Measurements from ENCODE around the gene ZNF524. TPM values are rescaled to one million over a fixed set of nuclear protein-coding genes. Genes with fewer than 3 reads are reported as not detected.

ZNF524 gene
- total and polyA plus RNA-seq, 9 of the 15 experiments (the other 6 are each of a cell fraction or from before 2014, with no cell fraction given) = 0.08 to 15.6 (median 2.9) TPM

DNA sequence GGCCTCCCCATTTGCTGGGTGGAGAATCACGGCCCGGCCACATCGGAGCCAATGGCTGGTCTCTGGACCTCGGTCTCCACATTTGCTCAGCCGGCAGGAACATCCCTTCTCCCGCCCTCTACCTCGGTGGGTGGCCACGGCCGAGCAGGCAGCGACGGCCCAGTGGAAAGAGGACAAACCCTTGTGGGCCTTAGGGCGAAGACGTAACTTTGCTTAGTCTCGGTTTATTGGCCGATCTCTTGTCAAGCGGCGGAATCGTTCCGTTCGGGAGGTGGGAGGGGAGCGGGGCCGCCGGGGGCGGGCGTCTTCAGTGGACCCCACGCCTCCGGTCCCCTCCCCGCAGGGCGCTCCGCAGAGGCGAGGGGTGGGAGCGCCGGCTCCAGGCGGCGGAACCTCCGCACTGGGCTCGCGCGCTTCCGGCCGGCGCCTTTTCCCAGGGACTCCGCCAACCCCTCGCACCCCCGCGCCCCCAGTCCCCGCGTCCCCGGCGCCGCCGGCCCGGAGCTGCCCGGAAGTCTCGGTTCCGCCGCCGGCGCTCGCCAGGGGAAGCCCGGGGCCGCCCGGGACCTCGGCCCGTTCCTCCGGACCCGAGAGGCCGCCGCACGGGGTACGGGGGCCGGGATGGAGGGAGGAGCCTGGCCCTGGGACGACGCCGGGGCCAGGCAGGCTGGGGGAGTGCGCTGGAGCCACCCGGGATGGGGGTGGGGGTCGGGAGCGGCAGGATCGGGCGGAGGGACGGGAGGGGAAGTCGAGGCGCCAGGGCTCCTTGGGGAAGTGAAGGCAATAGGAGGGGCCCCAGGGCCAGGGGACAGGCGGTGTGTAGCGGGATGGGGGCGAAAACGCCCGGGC lies 40.7 kb downstream of the ZNF524 start, which contains the start of gene ZNF580 (continued):
- TF ChIP-seq, protein P1, sequence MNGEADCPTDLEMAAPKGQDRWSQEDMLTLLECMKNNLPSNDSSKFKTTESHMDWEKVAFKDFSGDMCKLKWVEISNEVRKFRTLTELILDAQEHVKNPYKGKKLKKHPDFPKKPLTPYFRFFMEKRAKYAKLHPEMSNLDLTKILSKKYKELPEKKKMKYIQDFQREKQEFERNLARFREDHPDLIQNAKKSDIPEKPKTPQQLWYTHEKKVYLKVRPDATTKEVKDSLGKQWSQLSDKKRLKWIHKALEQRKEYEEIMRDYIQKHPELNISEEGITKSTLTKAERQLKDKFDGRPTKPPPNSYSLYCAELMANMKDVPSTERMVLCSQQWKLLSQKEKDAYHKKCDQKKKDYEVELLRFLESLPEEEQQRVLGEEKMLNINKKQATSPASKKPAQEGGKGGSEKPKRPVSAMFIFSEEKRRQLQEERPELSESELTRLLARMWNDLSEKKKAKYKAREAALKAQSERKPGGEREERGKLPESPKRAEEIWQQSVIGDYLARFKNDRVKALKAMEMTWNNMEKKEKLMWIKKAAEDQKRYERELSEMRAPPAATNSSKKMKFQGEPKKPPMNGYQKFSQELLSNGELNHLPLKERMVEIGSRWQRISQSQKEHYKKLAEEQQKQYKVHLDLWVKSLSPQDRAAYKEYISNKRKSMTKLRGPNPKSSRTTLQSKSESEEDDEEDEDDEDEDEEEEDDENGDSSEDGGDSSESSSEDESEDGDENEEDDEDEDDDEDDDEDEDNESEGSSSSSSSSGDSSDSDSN (IDR thresholded peaks at IDR 0.05; ENCODE audit: borderline replicate concordance in 1 of 2, low read depth in 2 of 2, low read length in 2 of 2) = peak; percentile 62 to 70; a peak in 3 of 4 replicates
- TF ChIP-seq ETV5 (CRISPR knock-in tag; IDR thresholded peaks at IDR 0.05; ENCODE audit: low read depth) (0 out of 2 replicates have a peak, but pooled peaks have one; percentile 7), EGR1 (conservative IDR thresholded peaks at IDR 0.05) (peak; percentile 78), PRDM10 (IDR thresholded peaks at IDR 0.05; ENCODE audit: partially characterized antibody) (no peak), ZBED1 (IDR thresholded peaks at IDR 0.05) (0 out of 2 replicates have a peak, but pooled peaks have one; percentile 48), ZNF764 (CRISPR knock-in tag; IDR thresholded peaks at IDR 0.05; ENCODE audit: low read depth) (peak; percentile 57; the same call in 1 of the 2 replicates), ZNF217 (CRISPR knock-in tag; IDR thresholded peaks at IDR 0.05) (no peak), GATAD2B (IDR thresholded peaks at IDR 0.05; ENCODE audit: borderline replicate concordance) (peak; percentile 44; the same call in 1 of the 2 replicates), TRIM24 (IDR thresholded peaks at IDR 0.05) (peak in 1 of 2 experiments; percentile 63; a peak in 1 of 4 replicates), YY1 (IDR thresholded peaks at IDR 0.05; ENCODE audit: borderline replicate concordance in 1 of 3, control insufficient read depth in 1 of 3, extremely low read depth in 1 of 3, insufficient read depth in 3 of 3, insufficient read length in 1 of 3, insufficient replicate concordance in 2 of 3, low read depth in 1 of 3, low read length in 2 of 3) (peak in 1 of 3 experiments; percentile 64)
- TF ChIP-seq, protein P2, sequence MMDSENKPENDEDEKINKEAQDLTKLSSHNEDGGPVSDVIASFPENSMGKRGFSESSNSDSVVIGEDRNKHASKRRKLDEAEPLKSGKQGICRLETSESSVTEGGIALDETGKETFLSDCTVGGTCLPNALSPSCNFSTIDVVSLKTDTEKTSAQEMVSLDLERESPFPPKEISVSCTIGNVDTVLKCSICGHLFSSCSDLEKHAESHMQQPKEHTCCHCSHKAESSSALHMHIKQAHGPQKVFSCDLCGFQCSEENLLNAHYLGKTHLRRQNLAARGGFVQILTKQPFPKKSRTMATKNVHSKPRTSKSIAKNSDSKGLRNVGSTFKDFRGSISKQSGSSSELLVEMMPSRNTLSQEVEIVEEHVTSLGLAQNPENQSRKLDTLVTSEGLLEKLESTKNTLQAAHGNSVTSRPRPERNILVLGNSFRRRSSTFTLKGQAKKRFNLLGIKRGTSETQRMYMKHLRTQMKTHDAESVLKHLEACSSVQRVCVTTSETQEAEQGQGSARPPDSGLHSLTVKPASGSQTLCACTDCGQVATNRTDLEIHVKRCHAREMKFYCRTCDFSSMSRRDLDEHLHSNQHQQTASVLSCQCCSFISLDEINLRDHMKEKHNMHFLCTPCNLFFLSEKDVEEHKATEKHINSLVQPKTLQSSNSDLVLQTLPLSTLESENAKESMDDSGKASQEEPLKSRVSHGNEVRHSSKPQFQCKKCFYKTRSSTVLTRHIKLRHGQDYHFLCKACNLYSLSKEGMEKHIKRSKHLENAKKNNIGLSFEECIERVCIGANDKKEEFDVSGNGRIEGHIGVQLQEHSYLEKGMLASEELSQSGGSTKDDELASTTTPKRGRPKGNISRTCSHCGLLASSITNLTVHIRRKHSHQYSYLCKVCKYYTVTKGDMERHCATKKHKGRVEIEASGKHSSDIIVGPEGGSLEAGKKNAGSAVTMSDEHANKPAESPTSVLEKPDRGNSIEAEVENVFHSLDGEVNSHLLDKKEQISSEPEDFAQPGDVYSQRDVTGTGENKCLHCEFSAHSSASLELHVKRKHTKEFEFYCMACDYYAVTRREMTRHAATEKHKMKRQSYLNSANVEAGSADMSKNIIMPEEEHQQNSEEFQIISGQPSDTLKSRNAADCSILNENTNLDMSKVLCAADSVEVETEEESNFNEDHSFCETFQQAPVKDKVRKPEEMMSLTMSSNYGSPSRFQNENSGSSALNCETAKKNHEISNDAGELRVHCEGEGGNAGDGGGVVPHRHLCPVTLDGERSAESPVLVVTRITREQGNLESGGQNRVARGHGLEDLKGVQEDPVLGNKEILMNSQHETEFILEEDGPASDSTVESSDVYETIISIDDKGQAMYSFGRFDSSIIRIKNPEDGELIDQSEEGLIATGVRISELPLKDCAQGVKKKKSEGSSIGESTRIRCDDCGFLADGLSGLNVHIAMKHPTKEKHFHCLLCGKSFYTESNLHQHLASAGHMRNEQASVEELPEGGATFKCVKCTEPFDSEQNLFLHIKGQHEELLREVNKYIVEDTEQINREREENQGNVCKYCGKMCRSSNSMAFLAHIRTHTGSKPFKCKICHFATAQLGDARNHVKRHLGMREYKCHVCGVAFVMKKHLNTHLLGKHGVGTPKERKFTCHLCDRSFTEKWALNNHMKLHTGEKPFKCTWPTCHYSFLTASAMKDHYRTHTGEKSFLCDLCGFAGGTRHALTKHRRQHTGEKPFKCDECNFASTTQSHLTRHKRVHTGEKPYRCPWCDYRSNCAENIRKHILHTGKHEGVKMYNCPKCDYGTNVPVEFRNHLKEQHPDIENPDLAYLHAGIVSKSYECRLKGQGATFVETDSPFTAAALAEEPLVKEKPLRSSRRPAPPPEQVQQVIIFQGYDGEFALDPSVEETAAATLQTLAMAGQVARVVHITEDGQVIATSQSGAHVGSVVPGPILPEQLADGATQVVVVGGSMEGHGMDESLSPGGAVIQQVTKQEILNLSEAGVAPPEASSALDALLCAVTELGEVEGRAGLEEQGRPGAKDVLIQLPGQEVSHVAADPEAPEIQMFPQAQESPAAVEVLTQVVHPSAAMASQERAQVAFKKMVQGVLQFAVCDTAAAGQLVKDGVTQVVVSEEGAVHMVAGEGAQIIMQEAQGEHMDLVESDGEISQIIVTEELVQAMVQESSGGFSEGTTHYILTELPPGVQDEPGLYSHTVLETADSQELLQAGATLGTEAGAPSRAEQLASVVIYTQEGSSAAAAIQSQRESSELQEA (IDR thresholded peaks at IDR 0.05; ENCODE audit: low read depth) = peak; percentile 65
